HEK293 (cell line): ENCODE data around the gene MCM3AP.

Experiments
- BCL11B ChIP-seq: fragments of 450-650 bp; formaldehyde crosslinking; IDR thresholded peaks from 2 replicates; pipeline ENCODE4 v1.5.1; 2016; ENCODE audit warnings: low read depth, missing biosample characterization, missing genetic modification characterization
- KLF1 ChIP-seq: fragments of 450-650 bp; formaldehyde crosslinking; IDR thresholded peaks from 2 replicates; pipeline ENCODE4 v1.5.1; 2016; ENCODE audit warnings: missing biosample characterization, missing genetic modification characterization
- KLF7 ChIP-seq: fragments of 450-650 bp; formaldehyde crosslinking; IDR thresholded peaks from 2 replicates; pipeline ENCODE4 v1.5.1; 2016; ENCODE audit warnings: missing biosample characterization, missing genetic modification characterization, borderline replicate concordance
- OSR2 ChIP-seq: fragments of 450-650 bp; formaldehyde crosslinking; IDR thresholded peaks from 2 replicates; pipeline ENCODE4 v1.5.1; 2016; ENCODE audit warnings: missing biosample characterization, missing genetic modification characterization
- PRDM6 ChIP-seq: fragments of 450-650 bp; formaldehyde crosslinking; IDR thresholded peaks from 2 replicates; pipeline ENCODE4 v1.5.1; 2017; ENCODE audit warnings: missing biosample characterization, missing genetic modification characterization
- REPIN1 ChIP-seq: fragments of 450-650 bp; formaldehyde crosslinking; IDR thresholded peaks from 2 replicates; pipeline ENCODE4 v1.5.1; 2017; ENCODE audit warnings: missing biosample characterization, missing genetic modification characterization, low read depth
- SCRT2 ChIP-seq: fragments of 450-650 bp; formaldehyde crosslinking; IDR thresholded peaks from 2 replicates; pipeline ENCODE4 v1.5.1; 2016; ENCODE audit warnings: missing biosample characterization, missing genetic modification characterization
- SETDB1 ChIP-seq: IDR thresholded peaks from one replicate; pipeline ENCODE4 v1.6.1; 2017; ENCODE audit warnings: mild to moderate bottlenecking, low read length, moderate library complexity, mixed read lengths; ENCODE audit not compliant: insufficient read length
- SP7 ChIP-seq: fragments of 450-650 bp; formaldehyde crosslinking; IDR thresholded peaks from 2 replicates; pipeline ENCODE4 v1.5.1; 2016; ENCODE audit warnings: missing biosample characterization, missing genetic modification characterization
- ZBTB44 ChIP-seq: fragments of 450-650 bp; IDR thresholded peaks from 2 replicates; pipeline ENCODE4 v1.5.1; 2018; ENCODE audit warnings: missing biosample characterization, mild to moderate bottlenecking, missing genetic modification characterization
- ZBTB7A ChIP-seq: fragments of 450-650 bp; formaldehyde crosslinking; IDR thresholded peaks from 2 replicates; pipeline ENCODE4 v1.5.1; 2016; ENCODE audit warnings: low read depth, missing biosample characterization, missing genetic modification characterization
- ZEB2 ChIP-seq: fragments of 450-650 bp; formaldehyde crosslinking; IDR thresholded peaks from 2 replicates; pipeline ENCODE4 v1.5.1; 2016; ENCODE audit warnings: missing biosample characterization, missing genetic modification characterization
- ZIC2 ChIP-seq: fragments of 450-650 bp; formaldehyde crosslinking; IDR thresholded peaks from 2 replicates; pipeline ENCODE4 v1.5.1; 2016; ENCODE audit warnings: missing biosample characterization, missing genetic modification characterization
- ZNF202 ChIP-seq: fragments of 450-650 bp; formaldehyde crosslinking; IDR thresholded peaks from 2 replicates; pipeline ENCODE4 v1.5.1; 2016; ENCODE audit warnings: missing biosample characterization, missing genetic modification characterization, borderline replicate concordance
- ZNF23 ChIP-seq: fragments of 450-650 bp; formaldehyde crosslinking; IDR thresholded peaks from 2 replicates; pipeline ENCODE4 v1.5.1; 2016; ENCODE audit warnings: missing biosample characterization, missing genetic modification characterization, borderline replicate concordance
- ZNF391 ChIP-seq: fragments of 450-650 bp; formaldehyde crosslinking; IDR thresholded peaks from 2 replicates; pipeline ENCODE4 v1.5.1; 2016; ENCODE audit warnings: low read depth, missing biosample characterization, missing genetic modification characterization, borderline replicate concordance
- ZNF423 ChIP-seq: fragments of 450-650 bp; formaldehyde crosslinking; IDR thresholded peaks from 2 replicates; pipeline ENCODE4 v1.5.1; 2016; ENCODE audit warnings: missing biosample characterization, missing genetic modification characterization
- ZNF548 ChIP-seq: fragments of 450-650 bp; formaldehyde crosslinking; IDR thresholded peaks from 2 replicates; pipeline ENCODE4 v1.5.1; 2016; ENCODE audit warnings: missing biosample characterization, missing genetic modification characterization
- ZNF600 ChIP-seq: fragments of 450-650 bp; formaldehyde crosslinking; IDR thresholded peaks from 2 replicates; pipeline ENCODE4 v1.5.1; 2016; ENCODE audit warnings: missing biosample characterization, missing genetic modification characterization
- ZNF621 ChIP-seq: fragments of 450-650 bp; formaldehyde crosslinking; IDR thresholded peaks from 2 replicates; pipeline ENCODE4 v1.5.1; 2017; ENCODE audit warnings: missing biosample characterization, missing genetic modification characterization
- ZNF623 ChIP-seq: fragments of 450-650 bp; formaldehyde crosslinking; IDR thresholded peaks from 2 replicates; pipeline ENCODE4 v1.5.1; 2016; ENCODE audit warnings: missing biosample characterization, missing genetic modification characterization
- ZNF626 ChIP-seq: fragments of 450-650 bp; sonication (Bioruptor Pico); formaldehyde crosslinking; IDR thresholded peaks from 2 replicates; pipeline ENCODE4 v1.5.1; 2018; ENCODE audit warnings: missing biosample characterization, missing genetic modification characterization, inconsistent platforms
- ZNF660 ChIP-seq: fragments of 450-650 bp; IDR thresholded peaks from 2 replicates; pipeline ENCODE4 v1.5.1; 2018; ENCODE audit warnings: missing biosample characterization, mild to moderate bottlenecking, missing genetic modification characterization
- ZNF704 ChIP-seq: fragments of 450-650 bp; formaldehyde crosslinking; IDR thresholded peaks from 2 replicates; pipeline ENCODE4 v1.5.1; 2016; ENCODE audit warnings: missing biosample characterization, missing genetic modification characterization
- ZNF747 ChIP-seq: fragments of 450-650 bp; formaldehyde crosslinking; IDR thresholded peaks from 2 replicates; pipeline ENCODE4 v1.5.1; 2016; ENCODE audit warnings: missing biosample characterization, missing genetic modification characterization
- ZSCAN23 ChIP-seq: fragments of 450-650 bp; formaldehyde crosslinking; IDR thresholded peaks from 2 replicates; pipeline ENCODE4 v1.5.1; 2016; ENCODE audit warnings: missing biosample characterization, missing genetic modification characterization
- TF ChIP-seq, protein P1 (sequence below): fragments of 450-650 bp; formaldehyde crosslinking; IDR thresholded peaks from 2 replicates; pipeline ENCODE4 v1.5.1; 2016; ENCODE audit warnings: missing biosample characterization, missing genetic modification characterization, borderline replicate concordance
- TF ChIP-seq, protein P2 (sequence below): fragments of 450-650 bp; formaldehyde crosslinking; optimal IDR thresholded peaks from 2 replicates; pipeline ENCODE3; 2016; ENCODE audit warnings: missing biosample characterization, mild to moderate bottlenecking, missing genetic modification characterization

Gene MCM3AP

GRCh38 chr21:46229133-46229922 is 56.1 kb downstream of the MCM3AP start (continued):
- TF ChIP-seq KLF1 (tag by site-specific recombination): peak; percentile 67
- peak; percentile 50 for TF ChIP-seq ZIC2 (tag by site-specific recombination)
- TF ChIP-seq, protein P1, sequence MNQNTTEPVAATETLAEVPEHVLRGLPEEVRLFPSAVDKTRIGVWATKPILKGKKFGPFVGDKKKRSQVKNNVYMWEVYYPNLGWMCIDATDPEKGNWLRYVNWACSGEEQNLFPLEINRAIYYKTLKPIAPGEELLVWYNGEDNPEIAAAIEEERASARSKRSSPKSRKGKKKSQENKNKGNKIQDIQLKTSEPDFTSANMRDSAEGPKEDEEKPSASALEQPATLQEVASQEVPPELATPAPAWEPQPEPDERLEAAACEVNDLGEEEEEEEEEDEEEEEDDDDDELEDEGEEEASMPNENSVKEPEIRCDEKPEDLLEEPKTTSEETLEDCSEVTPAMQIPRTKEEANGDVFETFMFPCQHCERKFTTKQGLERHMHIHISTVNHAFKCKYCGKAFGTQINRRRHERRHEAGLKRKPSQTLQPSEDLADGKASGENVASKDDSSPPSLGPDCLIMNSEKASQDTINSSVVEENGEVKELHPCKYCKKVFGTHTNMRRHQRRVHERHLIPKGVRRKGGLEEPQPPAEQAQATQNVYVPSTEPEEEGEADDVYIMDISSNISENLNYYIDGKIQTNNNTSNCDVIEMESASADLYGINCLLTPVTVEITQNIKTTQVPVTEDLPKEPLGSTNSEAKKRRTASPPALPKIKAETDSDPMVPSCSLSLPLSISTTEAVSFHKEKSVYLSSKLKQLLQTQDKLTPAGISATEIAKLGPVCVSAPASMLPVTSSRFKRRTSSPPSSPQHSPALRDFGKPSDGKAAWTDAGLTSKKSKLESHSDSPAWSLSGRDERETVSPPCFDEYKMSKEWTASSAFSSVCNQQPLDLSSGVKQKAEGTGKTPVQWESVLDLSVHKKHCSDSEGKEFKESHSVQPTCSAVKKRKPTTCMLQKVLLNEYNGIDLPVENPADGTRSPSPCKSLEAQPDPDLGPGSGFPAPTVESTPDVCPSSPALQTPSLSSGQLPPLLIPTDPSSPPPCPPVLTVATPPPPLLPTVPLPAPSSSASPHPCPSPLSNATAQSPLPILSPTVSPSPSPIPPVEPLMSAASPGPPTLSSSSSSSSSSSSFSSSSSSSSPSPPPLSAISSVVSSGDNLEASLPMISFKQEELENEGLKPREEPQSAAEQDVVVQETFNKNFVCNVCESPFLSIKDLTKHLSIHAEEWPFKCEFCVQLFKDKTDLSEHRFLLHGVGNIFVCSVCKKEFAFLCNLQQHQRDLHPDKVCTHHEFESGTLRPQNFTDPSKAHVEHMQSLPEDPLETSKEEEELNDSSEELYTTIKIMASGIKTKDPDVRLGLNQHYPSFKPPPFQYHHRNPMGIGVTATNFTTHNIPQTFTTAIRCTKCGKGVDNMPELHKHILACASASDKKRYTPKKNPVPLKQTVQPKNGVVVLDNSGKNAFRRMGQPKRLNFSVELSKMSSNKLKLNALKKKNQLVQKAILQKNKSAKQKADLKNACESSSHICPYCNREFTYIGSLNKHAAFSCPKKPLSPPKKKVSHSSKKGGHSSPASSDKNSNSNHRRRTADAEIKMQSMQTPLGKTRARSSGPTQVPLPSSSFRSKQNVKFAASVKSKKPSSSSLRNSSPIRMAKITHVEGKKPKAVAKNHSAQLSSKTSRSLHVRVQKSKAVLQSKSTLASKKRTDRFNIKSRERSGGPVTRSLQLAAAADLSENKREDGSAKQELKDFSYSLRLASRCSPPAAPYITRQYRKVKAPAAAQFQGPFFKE (tag by site-specific recombination): no peak
- no peak; the same call in 1 of the 2 replicates for TF ChIP-seq ZNF600 (tag by site-specific recombination)
- TF ChIP-seq ZNF623: no peak
- TF ChIP-seq ZEB2 (tag by site-specific recombination): 0 out of 2 replicates have a peak, but pooled peaks have one; percentile 14
- no peak for TF ChIP-seq ZNF548 (tag by site-specific recombination)
- TF ChIP-seq ZNF704: no peak
- TF ChIP-seq ZBTB44 (tag by site-specific recombination): no peak
- TF ChIP-seq ZNF621 (tag by site-specific recombination): no peak
- TF ChIP-seq ZNF202 (tag by site-specific recombination): no peak
- TF ChIP-seq ZNF747: no peak
- TF ChIP-seq ZNF660 (tag by site-specific recombination): no peak
- 0 out of 2 replicates have a peak, but pooled peaks have one; percentile 9 for TF ChIP-seq OSR2 (tag by site-specific recombination)
- TF ChIP-seq SCRT2 (tag by site-specific recombination): no peak
- TF ChIP-seq ZNF626: no peak
- TF ChIP-seq SP7: peak; percentile 75
- TF ChIP-seq REPIN1 (tag by site-specific recombination): no peak
- no peak for TF ChIP-seq ZNF23
- TF ChIP-seq ZNF423: peak; percentile 77
- TF ChIP-seq SETDB1: no peak
- 0 out of 2 replicates have a peak, but pooled peaks have one; percentile 37 for TF ChIP-seq ZNF391 (tag by site-specific recombination)
- TF ChIP-seq ZSCAN23: 0 out of 2 replicates have a peak, but pooled peaks have one; percentile 4
- TF ChIP-seq PRDM6: no peak
- TF ChIP-seq, protein P2, sequence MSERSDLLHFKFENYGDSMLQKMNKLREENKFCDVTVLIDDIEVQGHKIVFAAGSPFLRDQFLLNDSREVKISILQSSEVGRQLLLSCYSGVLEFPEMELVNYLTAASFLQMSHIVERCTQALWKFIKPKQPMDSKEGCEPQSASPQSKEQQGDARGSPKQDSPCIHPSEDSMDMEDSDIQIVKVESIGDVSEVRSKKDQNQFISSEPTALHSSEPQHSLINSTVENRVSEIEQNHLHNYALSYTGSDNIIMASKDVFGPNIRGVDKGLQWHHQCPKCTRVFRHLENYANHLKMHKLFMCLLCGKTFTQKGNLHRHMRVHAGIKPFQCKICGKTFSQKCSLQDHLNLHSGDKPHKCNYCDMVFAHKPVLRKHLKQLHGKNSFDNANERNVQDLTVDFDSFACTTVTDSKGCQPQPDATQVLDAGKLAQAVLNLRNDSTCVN (tag by site-specific recombination): peak; percentile 38
- TF ChIP-seq BCL11B (tag by site-specific recombination): no peak
- TF ChIP-seq ZBTB7A: 0 out of 2 replicates have a peak, but pooled peaks have one; percentile 49
- 0 out of 2 replicates have a peak, but pooled peaks have one; percentile 74 for TF ChIP-seq KLF7 (tag by site-specific recombination)
